Stimulated activated naive CD8-positive, alpha-beta T cell treated with anti-CD3 and anti-CD28 coated beads, Interleukin-15, amount 100 ng/mL, for 72 hours (primary cell): ENCODE measurements around the gene TANGO6.
"Not testable (repeated sequence)": the region's sequence is repeated elsewhere in the genome, so short reads cannot be mapped to it uniquely, and the experiment has no call there.

Experiments
- ATAC-seq: fragments of 150-1000 bp; cut with Tn5 transposase; 2 replicates; pipeline ENCODE4 v1.10.0; 2021; ENCODE audit warnings: mild to moderate bottlenecking, moderate library complexity
- DNase-seq, 2 donors: peaks; one replicate each; pipeline ENCODE4 v3.0.0; 2021 to 2022
- H3K27ac Mint-ChIP-seq, 2 donors: one replicate each; pipeline ENCODE4 v1.8.0; 2022; ENCODE audit warnings: mild to moderate bottlenecking in 2 of 2, mixed read lengths in 2 of 2, moderate library complexity in 2 of 2
- H3K27me3 Mint-ChIP-seq: one replicate; pipeline ENCODE4 v1.8.0; 2022; ENCODE audit warnings: mixed read lengths
- H3K4me1 Mint-ChIP-seq: one replicate; pipeline ENCODE4 v1.8.0; 2022; ENCODE audit warnings: mild to moderate bottlenecking, mixed read lengths
- H3K4me3 Mint-ChIP-seq, 2 donors: one replicate each; pipeline ENCODE4 v1.8.0; 2022; ENCODE audit warnings: mild to moderate bottlenecking in 2 of 2, mixed read lengths in 2 of 2, moderate library complexity in 1 of 2
- H3K9me3 Mint-ChIP-seq, 2 donors: one replicate each; pipeline ENCODE4 v1.8.0; 2022; ENCODE audit warnings: mixed read lengths in 2 of 2

TANGO6 gene

DNA sequence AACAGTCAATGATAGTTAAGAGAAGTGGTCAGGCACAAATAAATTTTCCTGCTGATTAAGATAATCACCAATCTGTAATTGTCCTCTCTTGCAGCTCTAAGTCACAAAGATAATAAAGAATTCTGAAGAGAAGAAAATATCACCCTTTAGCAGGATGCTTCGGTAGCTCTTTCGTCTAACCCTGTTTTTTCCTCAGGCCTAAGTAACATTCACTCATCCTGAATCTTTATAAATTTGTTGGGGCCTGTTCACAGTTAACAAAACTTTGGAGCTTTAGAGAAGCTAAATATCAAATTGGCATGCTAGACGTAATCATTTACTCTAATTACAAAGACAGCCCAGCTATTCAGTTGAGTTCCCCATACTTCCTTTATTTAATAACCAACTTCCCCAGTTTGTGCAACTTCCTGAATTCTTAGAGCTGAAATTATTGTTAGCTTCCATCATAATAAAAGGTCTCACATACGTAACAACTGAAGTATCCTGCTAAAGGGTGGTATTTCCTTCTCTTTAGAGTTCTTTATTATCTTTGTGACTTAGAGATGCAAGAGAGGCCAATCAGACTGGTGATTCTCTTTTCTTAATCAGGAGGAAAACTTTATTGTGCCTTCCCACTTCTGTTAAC lies 118.6 kb downstream of the TANGO6 start:
- H3K27me3 Mint-ChIP-seq = no peaks in the 10 kb centered on the region
- no peaks in the 10 kb centered on the region for H3K4me1 Mint-ChIP-seq
- no peaks in the 10 kb centered on the region for H3K9me3 Mint-ChIP-seq
- no peak overlapping the region for H3K27ac Mint-ChIP-seq
- H3K4me3 Mint-ChIP-seq = no peak overlapping the region
- DNase-seq (no peak), ATAC-seq (no peak)

DNA sequence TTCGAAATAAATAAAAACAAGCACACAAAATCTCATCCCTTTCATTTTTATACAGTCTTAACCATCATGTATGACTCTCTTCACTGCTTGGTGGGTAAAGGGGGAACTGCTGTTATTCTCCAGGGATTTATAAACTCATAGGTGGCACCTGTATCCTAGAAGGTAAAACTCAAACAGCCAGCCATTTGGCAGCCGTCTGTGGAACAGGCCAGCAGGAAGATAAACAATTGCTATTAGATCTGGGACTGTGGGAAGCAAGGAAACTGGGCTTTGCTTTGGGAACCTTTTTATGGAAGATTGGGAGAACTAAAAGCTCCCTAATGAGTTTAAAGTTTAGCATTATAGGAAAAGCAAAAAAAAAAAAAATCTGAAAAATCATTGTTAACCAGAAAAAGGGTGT lies 126.0 kb downstream of the TANGO6 start:
- H3K9me3 Mint-ChIP-seq = no peaks in the 10 kb centered on the region

DNA sequence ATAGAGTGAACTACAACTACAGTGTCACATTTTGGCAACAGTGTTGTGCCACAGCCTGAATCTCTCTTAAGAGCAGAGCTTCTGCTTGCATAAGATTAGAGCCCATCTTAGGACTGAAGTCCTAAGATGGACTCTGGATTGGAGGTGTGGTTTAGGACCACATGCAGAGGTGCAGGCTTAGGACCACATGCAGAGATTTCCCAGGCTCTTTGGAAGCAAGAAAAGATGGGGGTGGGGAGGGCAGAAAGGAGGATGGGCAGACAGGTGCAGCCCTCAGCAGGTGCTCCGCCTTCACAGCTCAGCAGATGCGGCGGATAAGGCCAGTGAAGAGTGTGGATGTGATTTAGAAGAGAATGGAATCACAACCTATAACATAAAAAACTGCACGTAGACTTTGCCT lies 128.7 kb downstream of the TANGO6 start:
- ATAC-seq (no peak), DNase-seq (no peak)
- Mint-ChIP-seq H3K4me1 (no peaks in the 10 kb centered on the region), H3K27ac (no peak overlapping the region), H3K27me3 (no peaks in the 10 kb centered on the region), H3K9me3 (no peaks in the 10 kb centered on the region), H3K4me3 (no peak overlapping the region)

More for the DNA sequence above, 126.0 kb downstream of the TANGO6 start:
- DNase-seq (no peak), ATAC-seq (no peak)
- no peak overlapping the region for H3K4me3 Mint-ChIP-seq
- H3K27me3 Mint-ChIP-seq = no peaks in the 10 kb centered on the region
- no peak overlapping the region for H3K27ac Mint-ChIP-seq
- no peaks in the 10 kb centered on the region for H3K4me1 Mint-ChIP-seq

DNA sequence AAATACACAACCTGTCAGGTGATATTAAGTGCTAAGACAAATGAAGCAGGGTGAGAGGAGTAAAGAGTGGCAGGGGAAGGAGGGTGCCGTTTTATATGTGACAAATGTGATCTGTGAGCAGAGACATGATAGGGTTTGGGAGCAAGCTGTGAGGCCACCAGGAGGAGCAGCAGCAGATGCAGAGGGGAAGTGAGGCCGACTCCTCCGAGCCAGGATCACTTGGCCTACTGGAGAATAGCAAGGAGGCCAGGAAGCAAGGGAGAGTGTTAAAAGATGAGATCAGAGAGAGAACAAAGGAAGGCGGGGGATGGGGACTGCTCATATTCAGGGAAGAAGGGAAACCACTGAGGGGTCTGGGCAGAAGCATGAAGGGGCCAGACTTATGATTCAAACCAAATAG lies 129.4 kb downstream of the TANGO6 start:
- DNase-seq (no peak), ATAC-seq (no peak)
- no peak overlapping the region for H3K4me3 Mint-ChIP-seq
- no peaks in the 10 kb centered on the region for H3K9me3 Mint-ChIP-seq
- H3K4me1 Mint-ChIP-seq = no peaks in the 10 kb centered on the region
- no peak overlapping the region for H3K27ac Mint-ChIP-seq
- no peaks in the 10 kb centered on the region for H3K27me3 Mint-ChIP-seq

DNA sequence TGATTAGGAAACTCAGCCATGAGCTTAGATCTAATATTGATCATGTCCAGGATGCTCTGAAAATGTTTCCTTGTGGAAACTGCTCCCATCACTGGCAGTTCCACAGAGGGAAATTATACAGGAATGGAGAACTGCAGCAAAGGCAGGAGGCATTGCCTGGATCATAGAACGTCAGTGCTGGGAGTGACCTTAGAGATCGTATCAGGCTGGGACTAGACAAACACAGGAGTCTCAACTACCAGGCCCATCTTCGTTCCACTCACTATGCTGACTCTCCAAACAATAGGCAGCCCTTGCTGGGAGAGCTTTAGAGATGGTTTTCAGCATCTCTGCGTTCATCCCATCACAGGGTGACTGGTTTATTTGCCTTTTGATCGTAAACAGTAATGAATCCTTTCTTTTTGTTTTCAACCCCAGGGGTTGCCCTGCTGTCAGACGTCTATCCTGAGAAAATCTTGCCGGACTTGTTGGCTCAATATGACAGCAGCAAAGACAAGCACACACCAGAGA lies 130.3 kb downstream of the TANGO6 start:
- Mint-ChIP-seq H3K4me3 (no peak overlapping the region), H3K4me1 (no peaks in the 10 kb centered on the region), H3K27ac (no peak overlapping the region), H3K9me3 (no peaks in the 10 kb centered on the region), H3K27me3 (no peaks in the 10 kb centered on the region)
- DNase-seq (no peak), ATAC-seq (no peak)

DNA sequence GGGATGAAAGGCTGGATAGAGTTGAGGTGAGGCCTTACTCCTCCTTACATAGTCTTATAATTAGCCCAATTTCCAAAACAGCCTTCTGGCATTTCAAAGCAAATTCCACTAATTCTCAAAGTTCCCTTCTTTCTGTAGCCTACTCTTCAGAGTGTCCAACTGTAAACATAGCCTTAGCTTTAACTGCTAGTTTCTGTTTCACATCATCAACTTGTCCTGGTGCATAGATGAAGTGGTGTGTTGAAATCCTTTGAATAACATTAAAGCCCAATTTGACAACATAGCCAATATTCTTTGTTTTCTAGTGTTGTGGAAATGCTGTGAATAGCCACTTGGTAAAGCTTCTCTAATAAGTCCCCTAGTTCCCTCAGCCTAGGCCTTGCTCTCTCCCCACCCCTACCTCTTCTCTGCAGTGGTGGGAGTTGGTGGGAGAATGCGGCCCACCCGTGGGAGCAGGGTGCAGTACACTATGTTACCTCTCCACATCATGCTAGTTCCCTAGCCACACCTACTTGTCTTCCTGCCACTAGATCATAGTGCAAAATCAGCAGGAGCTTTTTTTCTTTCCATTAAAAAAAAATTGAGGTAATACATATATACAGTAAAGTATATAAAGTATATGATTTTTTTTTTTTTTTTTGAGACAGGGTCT lies 135.1 kb downstream of the TANGO6 start:
- no peaks in the 10 kb centered on the region for H3K27me3 Mint-ChIP-seq
- H3K9me3 Mint-ChIP-seq = no peaks in the 10 kb centered on the region
- no peak overlapping the region for H3K4me3 Mint-ChIP-seq
- H3K27ac Mint-ChIP-seq = no peak overlapping the region
- DNase-seq (no peak), ATAC-seq (no peak)
- H3K4me1 Mint-ChIP-seq = no peaks in the 10 kb centered on the region

DNA sequence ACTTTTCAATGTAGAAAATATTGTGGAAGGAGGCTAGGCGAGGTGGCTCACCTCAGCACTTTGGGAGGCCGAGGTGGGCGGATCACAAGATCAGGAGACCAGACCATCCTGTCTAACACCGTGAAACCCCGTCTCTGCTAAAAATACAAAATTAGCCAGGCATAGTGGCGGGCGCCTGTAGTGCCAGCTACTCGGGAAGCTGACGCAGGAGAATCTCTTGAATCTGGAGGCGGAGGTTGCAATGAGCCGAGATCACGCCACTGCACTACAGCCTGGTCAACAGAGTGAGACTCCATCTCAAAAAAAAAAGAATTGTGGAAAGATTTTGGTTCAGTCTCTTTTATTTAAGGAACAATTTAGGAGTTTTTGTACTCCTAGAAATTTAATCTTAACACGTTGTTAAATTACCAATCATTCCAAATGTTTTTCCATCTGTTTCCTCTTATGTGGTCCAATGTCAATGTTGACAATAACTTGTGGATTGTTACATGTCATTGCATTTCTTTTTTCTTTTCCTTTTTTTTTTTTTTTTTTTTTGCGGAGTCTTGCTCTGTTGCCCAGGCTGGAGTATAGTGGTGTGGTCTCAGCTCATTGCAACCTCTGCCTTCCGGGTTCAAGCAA lies 137.5 kb downstream of the TANGO6 start:
- Mint-ChIP-seq H3K27me3 (no peaks in the 10 kb centered on the region), H3K4me1 (no peaks in the 10 kb centered on the region), H3K4me3 (no peak overlapping the region), H3K9me3 (no peaks in the 10 kb centered on the region), H3K27ac (no peak overlapping the region)
- no peak for ATAC-seq
- DNase-seq = no peak

DNA sequence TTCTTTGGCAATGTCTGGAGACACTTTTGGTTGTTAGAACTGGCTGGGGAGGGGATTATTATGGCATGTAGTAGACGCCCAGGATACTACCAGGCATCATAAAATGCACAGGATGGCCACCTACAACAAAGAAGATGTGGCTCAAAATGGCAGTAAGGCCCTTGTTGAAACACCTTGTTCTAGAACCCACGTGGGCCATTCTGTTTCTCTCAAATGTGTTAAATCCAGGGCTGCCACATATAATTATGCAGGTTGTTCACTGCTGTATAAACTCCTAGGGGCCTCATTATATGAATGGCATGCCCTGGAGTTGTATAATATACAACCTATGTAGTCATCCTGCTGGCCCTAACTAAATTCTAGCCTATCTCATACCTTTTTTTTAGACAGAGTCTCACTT lies 138.6 kb downstream of the TANGO6 start:
- no peak for DNase-seq
- Mint-ChIP-seq H3K27ac (no peak overlapping the region), H3K27me3 (no peaks in the 10 kb centered on the region), H3K4me1 (no peaks in the 10 kb centered on the region), H3K9me3 (no peaks in the 10 kb centered on the region), H3K4me3 (no peak overlapping the region)
- ATAC-seq = no peak

DNA sequence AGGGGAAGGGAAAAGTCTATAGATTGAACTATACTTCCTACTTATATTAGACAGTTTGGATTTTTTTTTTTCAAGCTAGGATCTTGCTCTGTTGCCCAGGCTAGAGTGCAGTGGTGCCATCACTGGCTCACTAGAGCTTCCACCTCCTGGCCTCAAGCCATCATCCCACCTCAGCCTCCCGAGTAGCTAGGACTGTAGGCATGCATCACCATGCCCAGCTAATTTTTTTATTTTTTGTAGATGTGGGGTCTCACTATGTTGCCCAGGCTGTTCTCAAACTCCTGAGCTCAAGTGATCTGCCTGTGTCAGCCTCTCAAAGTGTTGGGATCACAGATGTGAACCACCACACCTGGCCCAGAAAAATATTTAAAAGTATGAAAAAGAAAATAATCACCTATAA lies 141.1 kb downstream of the TANGO6 start:
- ATAC-seq = no peak
- no peaks in the 10 kb centered on the region for H3K4me1 Mint-ChIP-seq
- no peak for DNase-seq
- H3K27ac Mint-ChIP-seq = no peak overlapping the region
- H3K4me3 Mint-ChIP-seq = no peak overlapping the region
- H3K9me3 Mint-ChIP-seq = no peaks in the 10 kb centered on the region
- no peaks in the 10 kb centered on the region for H3K27me3 Mint-ChIP-seq

DNA sequence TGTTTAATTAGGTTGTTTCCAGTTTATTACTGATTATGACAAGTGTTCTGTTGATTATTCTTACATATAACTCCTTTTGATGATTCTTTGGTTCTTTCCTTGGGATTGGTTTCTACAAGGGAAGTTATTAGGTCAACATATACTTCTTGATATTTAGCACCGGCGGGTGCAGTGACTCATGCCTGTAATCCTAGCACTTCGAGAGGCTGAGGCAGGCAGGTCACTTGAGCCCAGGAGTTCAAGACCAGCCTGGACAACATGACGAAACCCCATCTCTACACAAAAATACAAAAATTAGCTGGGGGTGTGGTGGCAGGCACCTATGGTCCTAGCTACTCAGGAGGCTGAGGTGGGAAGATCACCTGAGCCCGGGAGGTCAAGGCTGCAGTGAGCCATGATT lies 141.9 kb downstream of the TANGO6 start:
- H3K4me1 Mint-ChIP-seq = no peaks in the 10 kb centered on the region
- DNase-seq (no peak), ATAC-seq (no peak)
- H3K9me3 Mint-ChIP-seq = no peaks in the 10 kb centered on the region
- H3K27me3 Mint-ChIP-seq = no peaks in the 10 kb centered on the region
- no peak overlapping the region for H3K4me3 Mint-ChIP-seq
- H3K27ac Mint-ChIP-seq = no peak overlapping the region

DNA sequence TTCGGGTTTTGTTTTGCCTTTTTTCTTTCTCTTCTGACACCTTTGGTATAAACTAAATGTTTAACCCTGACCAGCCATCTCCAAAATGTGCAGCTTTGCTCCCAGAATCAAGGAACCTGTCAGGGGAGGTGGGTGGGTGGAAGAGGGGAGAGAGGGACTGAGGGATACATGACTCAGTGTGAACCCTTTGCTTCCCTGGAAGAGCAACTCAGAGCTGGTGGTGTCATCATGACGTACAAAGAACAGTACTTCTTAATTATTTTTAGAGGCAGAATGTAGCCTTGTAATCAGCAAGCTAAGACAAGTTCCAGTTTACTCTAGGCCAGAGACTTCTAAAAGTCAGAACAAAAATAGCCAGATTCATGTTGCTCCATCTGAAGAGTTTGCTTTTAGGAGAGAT lies 142.5 kb downstream of the TANGO6 start:
- Mint-ChIP-seq H3K9me3 (no peaks in the 10 kb centered on the region), H3K4me3 (no peak overlapping the region), H3K4me1 (no peaks in the 10 kb centered on the region), H3K27me3 (no peaks in the 10 kb centered on the region), H3K27ac (no peak overlapping the region)
- DNase-seq (no peak), ATAC-seq (no peak)

DNA sequence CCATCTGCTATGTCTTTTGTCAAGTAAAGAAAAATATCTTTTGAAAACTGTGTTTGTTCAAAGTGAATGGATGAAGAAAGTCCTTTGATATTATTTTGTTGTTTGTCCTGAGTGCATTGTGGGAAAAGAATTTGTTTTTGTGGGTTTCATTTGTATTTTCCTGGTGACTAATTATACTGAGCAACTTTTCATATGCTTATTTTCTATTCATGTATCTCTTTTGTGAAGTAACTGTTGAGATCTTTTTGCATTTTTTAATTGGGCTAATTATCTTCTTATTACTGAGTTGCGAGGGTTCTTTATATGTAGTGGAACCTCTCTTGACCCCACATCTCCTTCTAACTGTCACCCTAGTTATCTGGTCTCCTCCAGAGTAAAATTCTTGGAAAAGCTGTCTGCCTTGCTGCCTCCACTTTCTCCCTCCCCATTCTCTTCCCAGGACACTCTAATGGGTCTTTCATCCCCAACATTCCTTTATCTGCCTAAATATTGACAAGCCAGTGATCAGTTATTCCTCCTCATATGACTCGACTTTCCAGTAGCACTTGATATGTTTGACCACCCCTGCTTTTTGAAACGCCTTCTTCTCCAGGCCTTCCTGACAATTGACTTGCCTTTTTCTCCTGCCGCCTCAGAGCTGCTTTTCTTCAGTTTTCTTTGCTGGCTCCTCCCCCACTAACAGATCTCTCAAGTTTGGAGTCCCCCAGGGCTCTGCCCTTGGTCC lies 144.6 kb downstream of the TANGO6 start:
- no peak overlapping the region for H3K27ac Mint-ChIP-seq
- DNase-seq (no peak), ATAC-seq (no peak)
- H3K27me3 Mint-ChIP-seq = no peaks in the 10 kb centered on the region
- H3K4me1 Mint-ChIP-seq = no peaks in the 10 kb centered on the region
- H3K9me3 Mint-ChIP-seq = no peaks in the 10 kb centered on the region
- no peak overlapping the region for H3K4me3 Mint-ChIP-seq

DNA sequence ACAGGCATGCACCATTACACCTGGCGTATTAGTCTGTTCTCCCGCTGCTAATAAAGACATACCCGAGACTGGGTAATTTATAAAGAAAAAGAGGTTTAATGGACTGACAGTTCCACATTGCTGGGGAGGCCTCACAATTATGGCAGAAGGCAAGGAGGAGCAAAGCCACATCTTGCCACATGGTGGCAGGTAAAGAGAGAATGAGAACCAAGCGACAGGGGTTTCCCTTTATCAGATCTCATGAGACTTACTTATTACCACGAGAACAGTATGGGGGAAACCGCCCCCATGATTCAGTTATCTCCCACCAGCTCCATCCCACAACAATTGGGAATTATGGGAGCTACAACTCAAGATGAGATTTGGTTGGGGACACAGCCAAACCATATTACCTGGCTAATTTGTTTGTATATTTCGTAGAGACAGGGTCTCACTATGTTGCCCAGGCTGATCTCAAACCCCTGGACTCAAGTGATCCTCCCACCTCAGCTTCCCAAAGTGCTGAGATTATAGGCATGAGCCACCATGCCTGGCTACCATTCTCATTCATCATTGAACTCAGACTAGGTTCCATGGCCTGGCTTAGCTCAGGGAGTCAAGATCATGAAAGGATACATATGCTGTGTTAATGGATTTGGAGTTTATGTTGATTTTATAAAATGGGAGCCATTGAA lies 147.0 kb downstream of the TANGO6 start:
- not testable (repeated sequence) for H3K4me3 Mint-ChIP-seq, H3K4me1 Mint-ChIP-seq, H3K27me3 Mint-ChIP-seq, H3K27ac Mint-ChIP-seq, DNase-seq, H3K9me3 Mint-ChIP-seq, ATAC-seq

DNA sequence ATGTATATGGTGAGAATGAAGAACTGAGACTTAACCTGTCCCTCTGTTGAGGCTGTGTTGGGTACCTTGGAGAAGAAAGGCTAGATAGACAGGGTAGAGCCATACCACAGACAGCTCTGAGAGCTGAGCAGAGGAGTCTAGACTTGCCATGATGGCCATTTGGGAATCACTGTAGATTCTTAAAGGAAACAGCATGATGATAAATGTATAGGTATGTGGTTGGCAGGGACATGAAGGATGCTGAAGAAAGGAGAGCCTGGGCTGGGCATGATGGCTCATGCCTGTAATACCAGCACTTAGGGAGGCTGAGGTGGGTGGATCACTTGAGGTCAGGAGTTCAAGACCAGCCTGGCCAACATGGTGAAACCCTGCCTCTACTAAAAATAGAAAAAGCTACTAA lies 147.7 kb downstream of the TANGO6 start:
- no peaks in the 10 kb centered on the region for H3K4me1 Mint-ChIP-seq
- no peak overlapping the region for H3K4me3 Mint-ChIP-seq
- DNase-seq (no peak), ATAC-seq (no peak)
- H3K9me3 Mint-ChIP-seq = no peaks in the 10 kb centered on the region
- peak overlapping the region in 1 of 2 donors; percentile 1 for H3K27ac Mint-ChIP-seq
- no peaks in the 10 kb centered on the region for H3K27me3 Mint-ChIP-seq

DNA sequence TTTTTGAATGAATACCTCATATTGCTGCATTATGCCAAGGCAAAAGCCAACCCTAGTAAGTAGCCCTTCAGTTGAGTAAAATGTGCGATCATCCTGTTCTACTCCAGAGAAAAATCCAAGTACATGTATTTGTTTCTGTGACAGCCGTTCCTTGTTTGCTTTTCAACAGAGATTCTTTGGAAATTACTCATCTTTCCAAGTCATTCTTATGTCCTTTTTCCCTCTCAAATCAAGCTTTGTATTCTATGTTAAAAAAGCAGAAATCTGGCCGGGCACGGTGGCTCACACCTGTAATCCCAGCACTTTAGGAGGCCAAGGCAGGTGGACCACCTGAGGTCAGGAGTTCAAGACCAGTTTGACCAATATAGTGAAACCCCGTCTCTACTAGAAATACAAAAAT lies 149.2 kb downstream of the TANGO6 start:
- DNase-seq (no peak), ATAC-seq (no peak)
- Mint-ChIP-seq H3K27me3 (no peaks in the 10 kb centered on the region), H3K27ac (no peak overlapping the region), H3K9me3 (no peaks in the 10 kb centered on the region), H3K4me1 (no peaks in the 10 kb centered on the region), H3K4me3 (no peak overlapping the region)
